Erythroblast (primary cell): ENCODE results near the gene ETF1.
"Not testable (repeated sequence)": the region's sequence is repeated elsewhere in the genome, so short reads cannot be mapped to it uniquely, and the experiment has no call there.

ENCODE experiments used
- GATA1 ChIP-seq: IDR thresholded peaks from 2 replicates; pipeline ENCODE4 v1.6.1; 2011; ENCODE audit warnings: low read depth, mild to moderate bottlenecking, control low read depth, low read length, moderate library complexity
- POLR2A ChIP-seq: IDR thresholded peaks from 2 replicates; pipeline ENCODE4 v1.6.1; 2011; ENCODE audit warnings: mild to moderate bottlenecking, low read length

DNA sequence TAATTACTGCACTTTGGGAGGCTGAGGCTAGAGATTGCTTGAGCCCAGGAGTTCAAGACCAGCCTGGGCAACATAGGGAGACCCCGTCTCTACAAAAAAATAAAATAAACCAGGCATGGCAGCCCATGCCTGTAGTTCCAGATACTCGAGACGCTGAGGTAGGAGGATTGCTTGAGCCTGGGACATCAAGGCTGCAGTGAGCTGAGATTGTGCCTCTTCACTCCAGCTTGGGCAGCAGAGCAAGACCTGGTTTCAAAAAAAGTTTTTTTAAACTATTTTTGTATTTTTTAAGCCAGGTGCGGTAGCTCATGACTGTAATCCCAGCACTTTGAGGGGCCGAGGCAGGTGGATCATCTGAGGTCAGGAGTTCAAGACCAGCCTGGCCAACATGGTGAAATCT is 69.9 kb downstream of the ETF1 start:
- not testable (repeated sequence) for TF ChIP-seq POLR2A, GATA1
